GM21447 (cell line): ENCODE results near the gene CEP83.
"Not testable (repeated sequence)": the region's sequence is repeated elsewhere in the genome, so short reads cannot be mapped to it uniquely, and the experiment has no call there.

Source experiments
- ATAC-seq: cut with Tn5 transposase; IDR thresholded peaks from one replicate; pipeline ENCODE4 v1.9.1; 2021; ENCODE audit not compliant: unreplicated experiment

The CEP83 gene

GRCh38 chr12:94433744-94434143, 25.9 kb downstream of the CEP83 start:
- no peak for ATAC-seq

GRCh38 chr12:94430304-94430703, 29.4 kb downstream of the CEP83 start:
- ATAC-seq, result no peak

GRCh38 chr12:94429633-94430032, 30.0 kb downstream of the CEP83 start:
- no peak for ATAC-seq

- no peak for ATAC-seq
Observed at GRCh38 chr12:94429191-94429590, 30.5 kb downstream of the CEP83 start.

GRCh38 chr12:94427501-94428381, 31.9 kb downstream of the CEP83 start:
- ATAC-seq, result no peak

GRCh38 chr12:94426049-94426448, 33.6 kb downstream of the CEP83 start:
- ATAC-seq, result no peak

GRCh38 chr12:94424830-94425229, 34.8 kb downstream of the CEP83 start:
- not testable (repeated sequence) for ATAC-seq

- no peak for ATAC-seq
Observed at GRCh38 chr12:94421868-94422740, 37.6 kb downstream of the CEP83 start.

GRCh38 chr12:94418517-94418916, 41.1 kb downstream of the CEP83 start:
- ATAC-seq, result no peak

- no peak for ATAC-seq
Observed at GRCh38 chr12:94416613-94417012, 43.1 kb downstream of the CEP83 start.

- no peak for ATAC-seq
Observed at GRCh38 chr12:94415066-94415465, 44.6 kb downstream of the CEP83 start.

GRCh38 chr12:94405413-94406116, 54.1 kb downstream of the CEP83 start:
- peak; percentile 81 for ATAC-seq

- no peak for ATAC-seq
Observed at GRCh38 chr12:94404854-94405253, 54.8 kb downstream of the CEP83 start.

- no peak for ATAC-seq
Observed at GRCh38 chr12:94401326-94401725, 58.3 kb downstream of the CEP83 start.

- ATAC-seq, result not testable (repeated sequence)
Observed at GRCh38 chr12:94398685-94399084, 61.0 kb downstream of the CEP83 start.

GRCh38 chr12:94397401-94397800, 62.3 kb downstream of the CEP83 start:
- no peak for ATAC-seq

GRCh38 chr12:94396014-94396413, 63.7 kb downstream of the CEP83 start:
- ATAC-seq, result not testable (repeated sequence)

GRCh38 chr12:94390130-94390485, 69.6 kb downstream of the CEP83 start:
- no peak for ATAC-seq

GRCh38 chr12:94389482-94390129, 70.1 kb downstream of the CEP83 start:
- ATAC-seq, result not testable (repeated sequence)

- no peak for ATAC-seq
Observed at GRCh38 chr12:94386422-94386821, 73.2 kb downstream of the CEP83 start.

- ATAC-seq, result no peak
Observed at GRCh38 chr12:94384030-94384429, 75.6 kb downstream of the CEP83 start.
